GM19043 (cell line): ENCODE results near the gene ACSS3.

Experiments
- ATAC-seq: cut with Tn5 transposase; IDR thresholded peaks from one replicate; pipeline ENCODE4 v1.9.1; 2021; ENCODE audit warnings: low read depth; ENCODE audit not compliant: unreplicated experiment

The ACSS3 gene

GRCh38 chr12:81294325-81295190 is 216.7 kb downstream of the ACSS3 start:
- ATAC-seq, result peak; percentile 44

GRCh38 chr12:81295251-81295650 is 217.4 kb downstream of the ACSS3 start:
- no peak for ATAC-seq

GRCh38 chr12:81296556-81297305 is 218.9 kb downstream of the ACSS3 start:
- ATAC-seq, result no peak

- ATAC-seq, result no peak
Observed at GRCh38 chr12:81297601-81298000, 219.7 kb downstream of the ACSS3 start.

GRCh38 chr12:81300454-81300853 is 222.6 kb downstream of the ACSS3 start:
- ATAC-seq, result no peak

GRCh38 chr12:81303935-81304334 is 226.1 kb downstream of the ACSS3 start:
- ATAC-seq, result no peak
